B cell (primary cell): Measurements from ENCODE around the gene PYHIN1. TPM values are rescaled to one million over a fixed set of nuclear protein-coding genes. Genes with fewer than 3 reads are reported as not detected.

Experiments used
- ATAC-seq: fragments of 200-7000 bp; cut with Tn5 transposase; one replicate; pipeline ENCODE4 v1.10.0; 2021; ENCODE audit warnings: low read depth, mild to moderate bottlenecking, moderate number of reproducible peaks, moderate library complexity
- CTCF ChIA-PET: fragments of 350-600 bp; sonication (Branson Sonifier 250); formaldehyde crosslinking; loops from one replicate; lab custom pipeline; 2021; ENCODE audit warnings: antibody characterized with exemption, inconsistent platforms; lab: Charles Lee
- POLR2A ChIA-PET: fragments of 350-600 bp; sonication (Branson Sonifier 250); formaldehyde crosslinking; loops from one replicate; lab custom pipeline; 2021; ENCODE audit warnings: antibody characterized with exemption; lab: Charles Lee
- DNase-seq: peaks from one replicate; pipeline ENCODE4 v3.0.0; 2013
- H2AFZ ChIP-seq: 2 replicates; pipeline ENCODE4 v1.6.1; 2012; ENCODE audit warnings: mild to moderate bottlenecking, low read depth, low read length; ENCODE audit not compliant: insufficient read depth, poor library complexity, severe bottlenecking
- H3K27ac ChIP-seq, 2 donors: 1 replicate in 1 of 2; 2 replicates in 1 of 2; pipeline ENCODE4 v1.5.1; 2012 to 2013; ENCODE audit warnings: low read length in 2 of 2, mild to moderate bottlenecking in 2 of 2, moderate library complexity in 1 of 2
- H3K27me3 ChIP-seq, 4 experiments: fragments of 200-600 bp in 1 of 4; sonication (generic) in 1 of 4; replicated peaks in 1 of 4; 1 replicate in 2 of 4; 2 replicates in 2 of 4; pipeline versions ENCODE4 v1.6.1 to v1.7.0; 2013 to 2016; ENCODE audit warnings: low read length in 3 of 4, mild to moderate bottlenecking in 2 of 4, mixed read lengths in 1 of 4, moderate library complexity in 1 of 4; ENCODE audit not compliant: insufficient read depth in 4 of 4, control insufficient read depth in 3 of 4; ENCODE audit errors: control extremely low read depth in 1 of 4
- H3K36me3 ChIP-seq, 2 experiments: replicated peaks in 1 of 2; 1 replicate in 1 of 2; 2 replicates in 1 of 2; pipeline versions ENCODE4 v1.6.1 to v1.7.1; 2013; ENCODE audit warnings: low read length in 1 of 2; ENCODE audit not compliant: insufficient read depth in 2 of 2, control insufficient read depth in 1 of 2; ENCODE audit errors: control extremely low read depth in 1 of 2, extremely low read depth in 1 of 2
- H3K4me1 ChIP-seq, 2 donors: fragments of 200-600 bp in 1 of 2; sonication (generic) in 1 of 2; 1 replicate in 1 of 2; 2 replicates in 1 of 2; pipeline versions ENCODE4 v1.5.1 to v1.6.1; 2013 to 2017; ENCODE audit warnings: low read length in 2 of 2; ENCODE audit not compliant: control insufficient read depth in 2 of 2, insufficient read depth in 2 of 2
- H3K4me2 ChIP-seq: replicated peaks from 2 replicates; pipeline ENCODE3; 2012; ENCODE audit warnings: mild to moderate bottlenecking, low read depth, low read length; ENCODE audit not compliant: poor library complexity, severe bottlenecking
- H3K4me3 ChIP-seq, 5 experiments: fragments of 200-600 bp in 1 of 5; sonication (generic) in 1 of 5; 1 replicate in 3 of 5; 2 replicates in 2 of 5; pipeline versions ENCODE4 v1.5.1 to v1.7.0; 2011 to 2016; ENCODE audit warnings: low read length in 4 of 5, mild to moderate bottlenecking in 4 of 5, low read depth in 2 of 5, control low read depth in 1 of 5, moderate library complexity in 1 of 5; ENCODE audit not compliant: insufficient read depth in 1 of 5; ENCODE audit errors: control extremely low read depth in 1 of 5, extremely low read depth in 1 of 5
- H3K79me2 ChIP-seq: fragments of 200-600 bp; sonication (generic); one replicate; pipeline ENCODE4 v1.6.0; 2016; ENCODE audit warnings: low read length; ENCODE audit not compliant: control insufficient read depth, insufficient read depth
- H3K9ac ChIP-seq: fragments of 200-600 bp; sonication (generic); 2 replicates; pipeline ENCODE4 v1.6.1; 2017; ENCODE audit warnings: mild to moderate bottlenecking, low read length, moderate library complexity
- H3K9me3 ChIP-seq, 3 donors: one replicate each; pipeline versions ENCODE4 v1.6.1 to v1.7.1; 2013; ENCODE audit warnings: low read length in 2 of 3; ENCODE audit not compliant: control insufficient read depth in 2 of 3, insufficient read depth in 1 of 3; ENCODE audit errors: control extremely low read depth in 1 of 3
- H4K20me1 ChIP-seq: 2 replicates; pipeline ENCODE4 v1.6.0; 2012; ENCODE audit warnings: mild to moderate bottlenecking, low read length; ENCODE audit not compliant: insufficient read depth, control insufficient read depth, poor library complexity, severe bottlenecking
- H3K27ac Mint-ChIP-seq: one replicate; pipeline ENCODE4 v1.8.0; 2021; ENCODE audit warnings: mixed read lengths
- H3K27me3 Mint-ChIP-seq: one replicate; pipeline ENCODE4 v1.8.0; 2021; ENCODE audit warnings: mixed read lengths
- H3K4me1 Mint-ChIP-seq: one replicate; pipeline ENCODE4 v1.8.0; 2021; ENCODE audit warnings: mixed read lengths
- H3K4me3 Mint-ChIP-seq: one replicate; pipeline ENCODE4 v1.8.0; 2021; ENCODE audit warnings: mixed read lengths
- H3K9me3 Mint-ChIP-seq: one replicate; pipeline ENCODE4 v1.8.0; 2022; ENCODE audit warnings: mixed read lengths; ENCODE audit not compliant: insufficient read depth
- EZH2 ChIP-seq: IDR thresholded peaks from 2 replicates; pipeline ENCODE4 v1.6.1; 2012; ENCODE audit warnings: borderline replicate concordance, low read depth, mild to moderate bottlenecking, moderate library complexity, low read length; ENCODE audit not compliant: insufficient read depth, poor library complexity, severe bottlenecking
- WGBS: methylation state at CpG from one replicate; pipeline ENCODE4 v1.1.5; 2013; ENCODE audit warnings: missing lambda C conversion rate; ENCODE audit not compliant: insufficient coverage; 5-methylcytosine and 5-hydroxymethylcytosine counted together
- intact Hi-C: fragments of 100-400 bp; cut with micrococcal nuclease; formaldehyde crosslinking; loops from one replicate; pipeline ENCODE4 v1.10.0; 2022
- polyA plus RNA-seq: library from polyadenylated mRNA; depleted of rRNA; stranded (reverse); fragments of >200 nt; gene quantifications from 2 replicates; pipeline ENCODE4 v1.2.3, GENCODE V29; 2012
- total RNA-seq, 2 donors: library from RNA; stranded (reverse); fragments of 120-200 nt in 1 of 2; gene quantifications; 1 replicate in 1 of 2; 2 replicates in 1 of 2; pipeline versions ENCODE4 v1.2.3 to v1.2.4, GENCODE V29; 2013 to 2022
- TF ChIP-seq, protein P1 (sequence below): fragments of 200-600 bp; IDR thresholded peaks from one replicate; pipeline ENCODE4 v1.8.0; 2022; ENCODE audit warnings: antibody characterized with exemption, mild to moderate bottlenecking

Gene PYHIN1
- total and polyA plus RNA-seq, 2 donors (not counting 1 experiment from before 2014, with no cell fraction given): 8.6 to 13.9 TPM

DNA sequence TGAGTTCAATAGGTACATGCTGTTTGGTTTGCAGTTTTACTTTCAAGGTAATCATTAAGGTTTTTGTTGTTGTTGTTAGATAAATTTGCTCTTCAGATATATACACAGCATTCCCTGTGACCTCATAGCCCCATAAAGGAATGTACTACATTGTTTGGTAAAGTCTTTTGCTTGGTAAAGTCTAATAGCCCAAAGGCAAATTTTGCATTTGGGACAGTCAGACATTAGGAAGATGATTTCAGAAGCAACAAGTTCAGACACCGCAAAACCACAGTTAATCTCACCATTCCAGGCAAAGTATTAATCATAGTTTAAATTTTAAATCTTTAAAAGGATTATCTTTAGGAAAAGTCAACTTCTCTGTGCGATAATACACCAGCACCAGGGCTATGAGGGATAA lies 32.6 kb upstream of the PYHIN1 start:
- Histone ChIP-seq H3K79me2 (no peaks in the 10 kb centered on the region), H3K4me2 (no peak overlapping the region), H3K27me3 (peaks cover 0 to 4% (median 0%) of the 10 kb centered on the region in 4 experiments), H3K9ac (no peak overlapping the region), H3K4me3 (no peak overlapping the region), H3K36me3 (no peaks in the 10 kb centered on the region), H4K20me1 (no peaks in the 10 kb centered on the region), H3K4me1 (no peaks in the 10 kb centered on the region), H3K9me3 (no peaks in the 10 kb centered on the region), H2AFZ (no peak overlapping the region), H3K27ac (no peak overlapping the region)
- Mint-ChIP-seq H3K4me3 (no peak overlapping the region), H3K27me3 (peaks cover 15% of the 10 kb centered on the region), H3K9me3 (peaks cover 3% of the 10 kb centered on the region), H3K4me1 (no peaks in the 10 kb centered on the region), H3K27ac (no peak overlapping the region)
- no peak for ATAC-seq
- POLR2A ChIA-PET: no interaction called here
- intact Hi-C loops: no loop called here
- WGBS: no CpG with 5 or more reads among the region's 2 CpGs
- TF ChIP-seq EZH2: no peak
- no peak for DNase-seq
- CTCF ChIA-PET: no interaction called here

DNA sequence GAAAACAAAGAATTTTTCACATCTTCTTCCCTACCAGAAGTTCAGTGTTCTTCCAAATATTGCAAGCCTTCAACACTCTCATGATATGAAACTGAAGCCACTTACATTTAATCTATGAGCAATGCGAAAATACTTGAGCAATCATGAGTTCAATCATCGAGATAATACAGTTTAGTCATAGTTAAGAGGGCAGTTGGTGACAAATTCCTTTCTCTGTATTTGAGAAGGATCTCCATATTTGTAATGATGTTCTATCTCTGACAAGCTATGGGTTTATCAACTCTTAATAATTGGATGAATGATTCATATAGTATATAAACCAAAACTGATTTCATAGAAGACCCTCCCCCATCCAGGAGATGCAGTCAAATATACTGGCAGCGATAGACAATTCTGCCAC lies 29.7 kb upstream of the PYHIN1 start:
- WGBS: no CpG with 5 or more reads among the region's 3 CpGs
- Histone ChIP-seq H3K27me3 (peaks cover 0 to 8% (median 6%) of the 10 kb centered on the region in 4 experiments), H3K9ac (no peak overlapping the region), H3K4me1 (no peaks in the 10 kb centered on the region), H3K79me2 (no peaks in the 10 kb centered on the region), H3K4me2 (no peak overlapping the region), H3K36me3 (no peaks in the 10 kb centered on the region), H3K27ac (no peak overlapping the region), H3K9me3 (no peaks in the 10 kb centered on the region), H3K4me3 (no peak overlapping the region), H2AFZ (no peak overlapping the region), H4K20me1 (no peaks in the 10 kb centered on the region)
- CTCF ChIA-PET: interaction anchor here (0.6 kb wide), 1 partner anchor 112 kb away, joined by 3 read pairs; no protein-coding TSS in a partner anchor
- no peak for ATAC-seq
- H3K27ac Mint-ChIP-seq: no peak overlapping the region
- POLR2A ChIA-PET: no interaction called here
- no peaks in the 10 kb centered on the region for H3K4me1 Mint-ChIP-seq
- intact Hi-C loops: no loop called here
- DNase-seq: no peak
- peaks cover 26% of the 10 kb centered on the region for H3K27me3 Mint-ChIP-seq
- no peak for TF ChIP-seq EZH2
- TF ChIP-seq, protein P1, sequence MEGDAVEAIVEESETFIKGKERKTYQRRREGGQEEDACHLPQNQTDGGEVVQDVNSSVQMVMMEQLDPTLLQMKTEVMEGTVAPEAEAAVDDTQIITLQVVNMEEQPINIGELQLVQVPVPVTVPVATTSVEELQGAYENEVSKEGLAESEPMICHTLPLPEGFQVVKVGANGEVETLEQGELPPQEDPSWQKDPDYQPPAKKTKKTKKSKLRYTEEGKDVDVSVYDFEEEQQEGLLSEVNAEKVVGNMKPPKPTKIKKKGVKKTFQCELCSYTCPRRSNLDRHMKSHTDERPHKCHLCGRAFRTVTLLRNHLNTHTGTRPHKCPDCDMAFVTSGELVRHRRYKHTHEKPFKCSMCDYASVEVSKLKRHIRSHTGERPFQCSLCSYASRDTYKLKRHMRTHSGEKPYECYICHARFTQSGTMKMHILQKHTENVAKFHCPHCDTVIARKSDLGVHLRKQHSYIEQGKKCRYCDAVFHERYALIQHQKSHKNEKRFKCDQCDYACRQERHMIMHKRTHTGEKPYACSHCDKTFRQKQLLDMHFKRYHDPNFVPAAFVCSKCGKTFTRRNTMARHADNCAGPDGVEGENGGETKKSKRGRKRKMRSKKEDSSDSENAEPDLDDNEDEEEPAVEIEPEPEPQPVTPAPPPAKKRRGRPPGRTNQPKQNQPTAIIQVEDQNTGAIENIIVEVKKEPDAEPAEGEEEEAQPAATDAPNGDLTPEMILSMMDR: no peak
- no peaks in the 10 kb centered on the region for H3K9me3 Mint-ChIP-seq
- no peak overlapping the region for H3K4me3 Mint-ChIP-seq
